Sigmoid colon (tissue), 4 donors: ENCODE data around the gene ZNF532.

Source experiments
- CTCF ChIP-seq, 4 experiments: fragments of 450-650 bp in 3 of 4; fragments of 200-600 bp in 1 of 4; IDR thresholded peaks; one replicate each; pipeline ENCODE4 v1.5.1; 2016 to 2019; ENCODE audit warnings: antibody characterized with exemption in 4 of 4, mild to moderate bottlenecking in 3 of 4, moderate library complexity in 2 of 4
- EP300 ChIP-seq, 4 donors: sonication (generic); formaldehyde crosslinking; IDR thresholded peaks; one replicate each; pipeline ENCODE4 v1.6.1; 2017; ENCODE audit warnings: antibody characterized with exemption in 4 of 4
- POLR2A ChIP-seq, 2 donors: fragments of 450-650 bp; IDR thresholded peaks; one replicate each; pipeline ENCODE4 v1.6.1; 2016; ENCODE audit warnings: antibody characterized with exemption in 2 of 2, mild to moderate bottlenecking in 2 of 2, moderate library complexity in 2 of 2
- POLR2AphosphoS5 ChIP-seq, 4 donors: sonication (generic); formaldehyde crosslinking; IDR thresholded peaks; one replicate each; pipeline ENCODE4 v1.6.1; 2017; ENCODE audit warnings: antibody characterized with exemption in 4 of 4

DNA sequence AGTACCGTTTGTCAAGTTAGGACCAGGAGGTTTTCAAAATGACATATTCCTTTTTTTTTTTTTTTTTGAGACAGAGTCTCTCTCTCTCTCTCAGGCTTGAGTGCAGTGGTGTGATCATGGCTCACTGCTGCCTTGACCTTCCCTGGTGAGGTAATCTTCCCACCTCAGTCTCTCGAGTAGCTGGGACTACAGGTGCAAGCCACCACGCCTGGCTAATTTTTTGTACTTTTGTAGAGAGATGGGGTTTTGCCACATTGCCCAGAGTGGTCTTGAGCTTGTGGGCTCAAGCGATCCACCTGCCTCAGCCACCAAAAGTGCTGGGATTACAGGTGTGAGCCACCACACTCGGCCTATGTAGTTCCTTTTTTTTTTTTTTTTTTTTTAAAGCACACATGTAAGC, 147.1 kb downstream of the ZNF532 start:
- TF ChIP-seq CTCF (IDR thresholded peaks at IDR 0.05) (no peak), EP300 (IDR thresholded peaks at IDR 0.05) (no peak), POLR2A (IDR thresholded peaks at IDR 0.05) (no peak), POLR2AphosphoS5 (IDR thresholded peaks at IDR 0.05) (no peak)
